Measurements from ENCODE around the gene NRARP. TPM values are rescaled to one million over a fixed set of nuclear protein-coding genes. Genes with fewer than 3 reads are reported as not detected.

The NRARP gene
- total RNA-seq, 1 experiment from 2014 or later, result 3.5 TPM

GRCh38 chr9:137311171-137311985, 9.3 kb upstream of the NRARP start:
- DNase-seq (ENCODE audit: low read depth), result peak; percentile 84

- DNase-seq (ENCODE audit: low read depth), result peak; percentile 20
Measured at GRCh38 chr9:137310189-137311052, 8.3 kb upstream of the NRARP start.

- no peak for DNase-seq (ENCODE audit: low read depth)
Measured at GRCh38 chr9:137309368-137310188, 7.5 kb upstream of the NRARP start.

GRCh38 chr9:137308057-137308619, 6.1 kb upstream of the NRARP start:
- peak; percentile 5 for DNase-seq (ENCODE audit: low read depth)

GRCh38 chr9:137307255-137308056, 5.4 kb upstream of the NRARP start:
- peak; percentile 14 for DNase-seq (ENCODE audit: low read depth)

- DNase-seq (ENCODE audit: low read depth), result no peak
Measured at GRCh38 chr9:137306850-137307254, 4.8 kb upstream of the NRARP start.

GRCh38 chr9:137306066-137306849, 4.2 kb upstream of the NRARP start:
- DNase-seq (ENCODE audit: low read depth), result peak; percentile 57

GRCh38 chr9:137305798-137306065, 3.7 kb upstream of the NRARP start:
- DNase-seq (ENCODE audit: low read depth), result no peak

- peak; percentile 73 for DNase-seq (ENCODE audit: low read depth)
Measured at GRCh38 chr9:137305060-137305797, 3.2 kb upstream of the NRARP start.

- DNase-seq (ENCODE audit: low read depth), result peak; percentile 32
Measured at GRCh38 chr9:137304383-137305059, 2.5 kb upstream of the NRARP start.

- DNase-seq (ENCODE audit: low read depth), result peak; percentile 14
Measured at GRCh38 chr9:137303893-137304382, 1.9 kb upstream of the NRARP start.

- DNase-seq (ENCODE audit: low read depth), result peak; percentile 37
Measured at GRCh38 chr9:137303151-137303892, 1.3 kb upstream of the NRARP start.

- no peak for DNase-seq (ENCODE audit: low read depth)
Measured at GRCh38 chr9:137302449-137303150, 529 bp upstream of the NRARP start.

- peak; percentile 83 for DNase-seq (ENCODE audit: low read depth)
Measured at GRCh38 chr9:137301081-137301947, 757 bp downstream of the NRARP start.

- peak; percentile 56 for DNase-seq (ENCODE audit: low read depth)
Measured at GRCh38 chr9:137300567-137301080, 1.4 kb downstream of the NRARP start.

GRCh38 chr9:137299938-137300337, 2.1 kb downstream of the NRARP start:
- DNase-seq (ENCODE audit: low read depth), result no peak
